ENCODE measurements around the gene ZNF284. TPM values are rescaled to one million over a fixed set of nuclear protein-coding genes. Genes with fewer than 3 reads are reported as not detected.

ZNF284 gene
- total RNA-seq, 1 experiment from 2014 or later, result 2.6 TPM

DNA sequence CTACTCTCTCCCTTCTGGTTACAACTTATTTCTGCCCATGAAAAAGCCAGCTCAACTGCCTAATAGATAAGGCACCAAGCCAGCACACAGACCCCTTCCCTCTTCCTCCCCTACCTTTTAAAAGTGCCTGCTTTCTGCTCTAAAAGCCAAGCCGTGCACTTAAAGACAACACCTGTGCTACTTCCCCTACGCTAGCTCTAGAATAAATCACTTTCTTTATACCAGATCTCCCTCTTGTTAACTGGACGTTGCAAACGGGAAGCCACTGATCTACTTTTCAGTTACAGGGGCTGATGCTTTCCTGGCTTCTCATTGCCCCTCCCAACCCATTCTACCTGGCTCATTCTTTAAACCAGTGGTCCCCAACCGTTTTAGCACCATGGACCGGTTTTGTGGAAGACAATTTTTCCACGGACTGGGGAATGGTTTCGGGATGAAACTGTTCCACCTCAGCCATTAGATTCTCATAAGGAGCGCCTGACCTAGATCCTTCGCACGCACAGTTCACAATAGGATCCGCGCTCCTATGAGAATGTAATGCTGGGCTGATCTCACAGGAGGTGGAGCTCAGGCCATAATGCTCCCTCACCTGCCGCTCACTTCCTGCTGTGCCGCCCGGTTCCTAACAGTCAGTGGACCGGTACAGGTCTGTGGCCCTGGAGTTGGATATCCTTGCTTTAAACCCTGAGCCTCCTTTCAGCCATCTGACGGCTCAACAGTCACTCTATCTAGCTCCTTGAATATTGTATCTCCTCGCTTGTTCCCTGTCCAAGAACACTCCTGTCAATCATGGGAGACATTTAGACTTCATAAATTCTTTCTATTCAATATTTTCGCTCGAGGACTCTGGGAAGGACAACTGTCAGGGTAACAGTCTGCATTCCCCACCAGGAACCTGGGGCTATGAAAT lies 21.0 kb upstream of the ZNF284 start:
- Histone ChIP-seq H3K18ac (ENCODE audit: insufficient read length, low read depth, low read length) (no peak overlapping the region), H3K23ac (ENCODE audit: insufficient read length, low read depth, low read length) (no peak overlapping the region), H3K27me3 (ENCODE audit: insufficient read depth, low read length) (no peaks in the 10 kb centered on the region), H4K91ac (ENCODE audit: insufficient read length, low read depth, low read length) (no peak overlapping the region), H4K20me1 (ENCODE audit: control insufficient read depth, insufficient read depth, insufficient read length) (no peaks in the 10 kb centered on the region), H2BK5ac (ENCODE audit: insufficient read length, low read length) (no peak overlapping the region), H2AFZ (ENCODE audit: low read length) (peak overlapping the region; percentile 26), H3K4ac (ENCODE audit: low read depth, low read length) (no peak overlapping the region), H2AK5ac (ENCODE audit: insufficient read length, low read length) (no peak overlapping the region), H3K56ac (ENCODE audit: insufficient read length, low read depth, low read length) (no peak overlapping the region), H3K14ac (ENCODE audit: insufficient read depth, low read length) (no peak overlapping the region), H4K5ac (ENCODE audit: insufficient read length, low read depth, low read length) (no peak overlapping the region), H3K23me2 (ENCODE audit: insufficient read length, low read depth, low read length, poor library complexity, severe bottlenecking) (peaks cover 14% of the 10 kb centered on the region), H2BK12ac (ENCODE audit: insufficient read length, low read depth, low read length) (no peak overlapping the region), H3K4me2 (ENCODE audit: insufficient read depth, insufficient read length, low read length) (peak overlapping the region; percentile 93), H3K9ac (ENCODE audit: extremely low read depth, insufficient read length, low read length) (no peak overlapping the region), H3K79me1 (ENCODE audit: insufficient read depth, low read depth, low read length, poor library complexity, severe bottlenecking) (no peaks in the 10 kb centered on the region), H2BK20ac (ENCODE audit: low read depth, low read length, poor library complexity, severe bottlenecking) (no peak overlapping the region), H3K9me3 (ENCODE audit: control insufficient read depth, low read depth, low read length) (no peaks in the 10 kb centered on the region), H2BK15ac (ENCODE audit: low read depth, low read length) (no peak overlapping the region), H4K8ac (replicated peaks; ENCODE audit: insufficient read length, low read depth, low read length) (no peak overlapping the region), H3K79me2 (ENCODE audit: insufficient read depth, low read length) (no peaks in the 10 kb centered on the region), H3K4me1 (ENCODE audit: insufficient read depth, low read length) (0 out of 2 replicates have a peak, but pooled peaks cover 2% of the 10 kb centered on the region), H3T11ph (ENCODE audit: low read length) (no peak overlapping the region), H3K27ac (ENCODE audit: insufficient read length, low read depth, low read length) (no peak overlapping the region), H2BK120ac (ENCODE audit: low read depth, low read length, poor library complexity, severe bottlenecking) (no peak overlapping the region)
- peaks cover 4 to 9% of the 10 kb centered on the region in 2 experiments for H3K4me1 Mint-ChIP-seq
- peak; percentile 37 for DNase-seq
- TF ChIP-seq CTCF (conservative IDR thresholded peaks at IDR 0.05), result no peak
- H3K27me3 Mint-ChIP-seq (ENCODE audit: low read depth), result peaks cover 21% of the 10 kb centered on the region
- no CpG with 5 or more reads among the region's 21 CpGs for WGBS (ENCODE audit: extremely low coverage, insufficient read length, low lambda C conversion rate)
- H3K36me3 Mint-ChIP-seq (ENCODE audit: insufficient read depth in 1 of 3, low read depth in 3 of 3), result peaks cover 11 to 19% (median 13%) of the 10 kb centered on the region in 3 experiments
- H3K4me3 Mint-ChIP-seq, result peak overlapping the region; percentile 99 to 100
- H3K9me3 Mint-ChIP-seq, result peaks cover 4 to 31% of the 10 kb centered on the region in 2 experiments; a peak in 4 of 5 replicates
- no peak overlapping the region for H3K27ac Mint-ChIP-seq

Measured in H9 (cell line).